Subcutaneous adipose tissue (tissue), 4 donors: ENCODE results near the gene FAM181A. TPM values are rescaled to one million over a fixed set of nuclear protein-coding genes. Genes with fewer than 3 reads are reported as not detected.

Source experiments
- total RNA-seq, 4 donors: library from RNA; depleted of rRNA; stranded (reverse); fragments of >200 nt; gene quantifications; one replicate each; pipeline ENCODE4 v1.1.0, GENCODE V29; 2016
- TF ChIP-seq, protein P1 (sequence below): fragments of 450-650 bp; IDR thresholded peaks from one replicate; pipeline ENCODE4 v1.5.1; 2016; ENCODE audit warnings: low read depth, mild to moderate bottlenecking, control low read depth, antibody characterized with exemption, moderate library complexity

FAM181A gene
- total RNA-seq, 4 donors from 2014 or later = not detected

DNA sequence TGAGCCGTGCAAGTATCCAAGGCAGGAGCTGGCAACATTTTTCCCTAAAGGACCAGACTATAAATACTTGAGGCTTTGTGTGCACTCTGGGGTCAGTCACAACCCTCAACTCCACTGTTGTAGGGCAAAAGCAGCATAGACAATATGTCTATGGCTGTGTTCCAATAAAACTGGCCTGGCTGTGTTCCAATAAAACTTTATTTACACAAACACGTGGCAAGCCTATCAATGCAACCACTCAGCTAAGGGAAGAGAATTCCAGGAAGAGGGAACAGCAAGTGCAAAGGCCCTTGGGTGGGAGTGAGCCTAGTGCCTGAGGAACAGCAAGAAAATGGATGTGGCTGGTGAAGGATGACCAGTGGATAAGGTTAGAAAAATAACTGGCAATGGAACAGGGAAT is 11.3 kb upstream of the FAM181A start:
- TF ChIP-seq, protein P1, sequence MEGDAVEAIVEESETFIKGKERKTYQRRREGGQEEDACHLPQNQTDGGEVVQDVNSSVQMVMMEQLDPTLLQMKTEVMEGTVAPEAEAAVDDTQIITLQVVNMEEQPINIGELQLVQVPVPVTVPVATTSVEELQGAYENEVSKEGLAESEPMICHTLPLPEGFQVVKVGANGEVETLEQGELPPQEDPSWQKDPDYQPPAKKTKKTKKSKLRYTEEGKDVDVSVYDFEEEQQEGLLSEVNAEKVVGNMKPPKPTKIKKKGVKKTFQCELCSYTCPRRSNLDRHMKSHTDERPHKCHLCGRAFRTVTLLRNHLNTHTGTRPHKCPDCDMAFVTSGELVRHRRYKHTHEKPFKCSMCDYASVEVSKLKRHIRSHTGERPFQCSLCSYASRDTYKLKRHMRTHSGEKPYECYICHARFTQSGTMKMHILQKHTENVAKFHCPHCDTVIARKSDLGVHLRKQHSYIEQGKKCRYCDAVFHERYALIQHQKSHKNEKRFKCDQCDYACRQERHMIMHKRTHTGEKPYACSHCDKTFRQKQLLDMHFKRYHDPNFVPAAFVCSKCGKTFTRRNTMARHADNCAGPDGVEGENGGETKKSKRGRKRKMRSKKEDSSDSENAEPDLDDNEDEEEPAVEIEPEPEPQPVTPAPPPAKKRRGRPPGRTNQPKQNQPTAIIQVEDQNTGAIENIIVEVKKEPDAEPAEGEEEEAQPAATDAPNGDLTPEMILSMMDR = no peak

DNA sequence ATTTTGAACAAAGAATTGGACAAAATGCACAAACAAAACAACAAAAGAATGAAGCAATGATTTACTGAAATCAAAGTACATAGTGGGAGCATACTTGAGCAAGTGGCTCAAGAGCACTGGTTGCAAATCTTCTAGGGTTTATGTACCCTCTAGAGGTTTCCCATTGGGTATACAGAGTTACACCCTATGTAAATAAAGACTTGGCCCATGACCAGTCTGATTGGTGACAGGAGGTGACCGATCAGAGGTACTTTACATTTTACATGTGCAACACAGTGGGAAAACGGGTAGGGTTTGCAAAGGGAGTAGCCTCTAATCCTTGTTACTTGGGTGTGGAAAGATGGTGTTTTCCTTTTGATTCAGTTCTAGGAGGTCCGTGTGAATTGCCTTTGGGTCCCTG is 10.6 kb upstream of the FAM181A start:
- TF ChIP-seq, protein P1 = no peak

DNA sequence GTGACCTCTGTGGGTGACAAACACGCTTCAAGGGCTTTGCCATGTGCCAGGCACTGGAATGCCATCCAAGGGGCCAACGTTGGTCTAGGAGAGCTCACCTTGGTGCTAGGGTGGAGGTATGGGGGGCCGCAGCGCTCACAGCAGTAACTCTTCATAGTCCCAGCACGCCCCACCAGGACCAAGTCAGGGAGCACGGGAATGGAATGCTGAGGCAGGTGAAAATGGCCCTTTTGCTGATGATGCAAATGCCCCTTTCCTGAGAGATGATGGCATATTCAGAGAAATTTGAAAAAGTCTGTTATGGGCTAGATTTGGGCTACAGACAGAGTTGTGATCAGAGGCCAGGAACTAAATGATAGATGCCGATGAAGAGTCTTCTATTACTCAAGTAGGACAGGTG is 10.0 kb upstream of the FAM181A start:
- TF ChIP-seq, protein P1 = no peak

DNA sequence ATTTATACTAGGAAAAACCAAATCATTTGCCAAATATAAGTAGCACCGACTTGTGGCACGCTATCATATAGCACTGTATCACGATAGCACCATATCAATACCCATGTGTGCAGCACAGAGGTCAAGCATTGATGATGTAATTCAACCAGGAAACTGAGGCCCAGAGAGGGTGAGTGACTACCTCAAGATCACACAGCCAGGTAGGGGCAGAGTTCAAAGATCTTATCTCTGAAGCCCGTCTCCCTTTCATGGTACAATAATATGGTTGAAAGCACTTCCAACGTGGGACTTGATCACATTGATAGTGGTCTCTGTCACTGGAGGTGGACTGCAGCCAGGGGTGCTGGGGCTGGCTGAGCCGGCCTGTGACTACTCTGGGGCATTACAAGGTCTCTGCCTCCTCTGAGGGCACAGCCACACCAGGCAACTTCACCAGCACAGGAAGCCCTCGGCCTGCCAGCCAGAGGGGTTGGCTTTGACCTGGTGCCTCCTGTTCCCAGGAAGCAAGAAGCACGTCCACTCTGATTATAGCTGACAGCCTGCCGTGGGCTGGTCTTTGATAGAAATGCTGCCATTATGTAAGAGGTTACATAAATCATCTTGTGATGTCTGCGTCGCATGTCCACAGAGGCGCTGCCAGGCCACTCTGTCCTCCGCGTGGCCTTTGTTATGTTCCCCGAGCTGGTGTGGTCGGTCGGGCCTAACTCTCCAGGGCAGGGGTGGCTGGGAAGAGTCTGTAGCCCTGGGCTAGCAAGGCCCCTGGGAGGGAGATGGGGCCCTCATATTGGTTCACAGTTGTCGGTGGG is 5.9 kb upstream of the FAM181A start:
- TF ChIP-seq, protein P1 = no peak

DNA sequence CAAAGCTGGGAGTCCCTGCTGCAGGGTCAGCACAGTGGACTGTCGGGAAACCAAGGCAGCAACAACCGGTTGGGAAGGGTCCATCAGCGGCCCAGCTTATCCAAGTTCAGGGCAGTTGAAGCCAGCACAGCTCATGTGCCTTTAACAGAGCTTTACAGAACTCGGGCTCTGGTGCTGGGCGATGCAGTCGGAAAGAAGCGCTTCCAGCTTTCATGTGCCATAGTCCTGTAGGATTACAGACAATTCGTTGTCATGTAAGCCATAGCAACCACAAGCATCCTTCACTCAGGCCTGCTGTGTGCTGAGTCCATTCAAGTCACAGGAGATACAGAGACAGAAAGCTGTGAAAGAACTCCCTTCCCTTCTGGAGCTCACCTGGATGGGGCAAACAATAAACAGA is 3.5 kb upstream of the FAM181A start:
- TF ChIP-seq, protein P1 = no peak

DNA sequence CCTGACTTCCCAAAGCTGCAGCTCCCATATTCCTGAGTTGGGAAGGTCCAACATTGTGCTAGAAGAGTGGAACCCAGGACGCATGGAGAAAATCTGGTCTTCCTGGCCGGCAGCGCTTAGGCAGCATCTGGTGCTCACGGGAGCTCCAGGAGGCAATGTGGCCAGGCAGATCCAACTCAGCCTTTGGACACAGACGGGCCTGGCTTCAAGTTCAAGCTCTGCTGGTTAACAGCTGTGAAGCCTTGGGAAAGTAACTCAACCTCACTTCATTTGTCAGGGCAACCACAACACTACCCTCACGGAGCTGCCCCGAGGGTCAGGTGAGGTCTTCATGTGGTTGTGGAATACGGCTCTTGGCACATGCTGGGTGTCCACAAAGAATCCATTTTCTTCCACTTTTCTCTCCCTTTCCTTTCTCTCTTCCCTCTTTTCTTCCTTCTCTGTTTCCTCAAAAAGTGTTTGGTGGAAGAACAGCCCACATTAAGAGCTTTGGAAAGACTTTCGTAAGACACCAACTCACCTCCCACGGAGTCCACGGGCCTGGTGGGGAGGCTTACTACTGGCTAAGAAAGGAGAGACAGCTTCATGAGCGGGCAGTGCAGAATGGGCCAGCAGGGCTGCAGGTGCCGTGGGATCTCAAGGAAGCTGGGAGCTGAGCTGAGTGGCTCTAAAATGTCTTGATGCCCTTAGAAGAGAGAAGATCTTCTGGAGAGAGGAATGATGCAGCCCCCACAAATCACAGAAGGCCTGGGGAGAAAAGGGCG is 2.4 kb upstream of the FAM181A start:
- TF ChIP-seq, protein P1 = no peak

DNA sequence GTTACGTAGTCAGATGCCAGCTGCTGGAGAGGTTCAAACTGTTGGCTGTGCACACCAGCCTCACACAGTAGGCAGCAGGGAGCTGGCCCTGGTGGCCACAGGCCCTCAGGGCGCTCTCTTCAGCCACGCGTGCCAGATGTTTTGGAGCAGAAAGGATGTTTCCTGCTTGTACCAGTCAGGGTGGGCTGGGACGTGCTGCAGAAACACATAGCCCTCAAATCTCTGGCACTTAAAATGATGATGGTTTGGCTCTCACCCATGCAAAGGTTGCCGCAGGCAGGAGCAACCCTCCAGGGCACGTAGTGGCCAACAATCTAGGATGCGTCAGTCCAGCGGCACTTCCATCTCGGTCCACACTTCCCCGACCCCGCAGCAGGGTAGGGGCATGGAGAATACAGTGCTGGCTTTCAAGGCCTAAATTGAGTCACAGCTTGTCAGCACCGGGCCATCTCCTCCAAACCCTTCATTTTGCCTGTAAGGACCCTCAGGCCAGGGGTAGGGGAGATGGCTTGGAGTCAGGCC is 1.7 kb upstream of the FAM181A start:
- TF ChIP-seq, protein P1 = no peak
